ENCODE measurements around the gene MAP3K7.
"Not testable (repeated sequence)": the region's sequence is repeated elsewhere in the genome, so short reads cannot be mapped to it uniquely, and the experiment has no call there.

MAP3K7 gene

GRCh38 chr6:90575267-90575666, 11.6 kb downstream of the MAP3K7 start:
- no peak for DNase-seq

DNA sequence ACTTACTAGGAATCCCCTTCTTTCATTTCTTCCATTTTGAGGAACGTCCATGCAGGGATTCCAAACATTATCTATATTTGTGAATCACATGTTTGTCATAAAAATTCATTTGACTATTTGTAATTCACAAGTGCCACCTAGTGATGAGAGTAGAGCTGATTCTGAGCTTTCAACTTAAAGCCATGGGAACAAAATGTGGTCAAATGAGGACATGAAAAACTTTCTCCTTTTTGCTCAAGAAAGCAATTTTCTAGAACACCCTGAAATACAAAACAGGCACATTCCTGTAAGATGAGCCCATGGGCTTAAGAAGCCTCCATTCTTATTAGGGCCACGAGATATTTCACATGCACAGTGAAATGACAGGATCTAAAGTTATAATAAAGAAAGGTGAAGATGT, 12.3 kb downstream of the MAP3K7 start:
- no peak for DNase-seq

- no peak for DNase-seq
Observed at GRCh38 chr6:90573624-90574023, 13.2 kb downstream of the MAP3K7 start.

DNA sequence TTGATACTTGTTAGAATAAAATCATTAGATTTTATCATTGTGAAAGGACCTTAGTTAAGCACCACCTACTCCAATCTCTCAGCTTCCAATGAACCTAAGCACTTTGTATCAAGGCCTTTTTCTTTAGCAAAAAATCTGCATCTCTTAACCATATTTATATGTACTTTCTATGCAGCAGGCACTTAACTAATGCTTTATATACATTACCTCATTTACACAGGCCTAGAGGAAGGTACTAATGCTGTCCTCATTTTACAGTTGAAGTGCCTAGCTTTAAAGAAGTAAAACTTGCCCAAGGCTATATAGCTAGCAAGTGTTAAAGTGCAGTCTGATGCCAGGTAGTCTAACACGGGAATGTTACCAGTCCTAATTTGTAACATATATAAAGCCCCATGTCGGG, 14.0 kb downstream of the MAP3K7 start:
- DNase-seq, result no peak

- no peak for DNase-seq
Observed at GRCh38 chr6:90569223-90569622, 17.6 kb downstream of the MAP3K7 start.

DNA sequence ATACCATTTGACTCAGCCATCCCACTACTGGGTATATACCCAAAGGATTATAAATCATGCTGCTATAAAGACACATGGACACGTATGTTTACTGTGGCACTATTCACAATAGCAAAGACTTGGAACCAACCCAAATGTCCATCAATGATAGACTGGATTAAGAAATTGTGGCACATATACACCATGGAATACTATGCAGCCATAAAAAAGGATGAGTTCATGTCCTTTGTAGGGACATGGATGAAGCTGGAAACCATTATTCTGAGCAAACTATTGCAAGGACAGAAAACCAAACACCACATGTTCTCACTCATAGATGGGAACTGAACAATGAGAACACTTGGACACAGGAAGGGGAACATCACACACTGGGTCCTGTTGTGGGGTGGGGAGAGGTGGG, 19.2 kb downstream of the MAP3K7 start:
- not testable (repeated sequence) for DNase-seq

DNA sequence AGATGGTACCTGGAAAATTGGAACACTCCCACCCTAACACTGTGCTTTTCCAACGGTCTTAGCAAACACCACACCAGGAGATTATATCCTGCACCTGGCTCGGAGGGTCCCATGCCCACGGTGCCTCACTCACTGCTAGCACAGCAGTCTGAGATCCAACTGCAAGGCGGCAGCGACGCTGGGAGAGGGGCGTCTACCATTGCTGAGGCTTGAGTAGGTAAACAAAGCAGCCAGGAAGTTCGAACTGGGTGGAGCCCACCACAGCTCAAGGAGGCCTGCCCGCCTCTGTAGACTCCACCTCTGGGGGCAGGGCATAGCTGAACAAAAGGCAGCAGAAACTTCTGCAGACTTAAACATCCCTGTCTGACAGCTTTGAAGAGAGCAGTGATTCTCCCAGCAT, 24.5 kb downstream of the MAP3K7 start:
- peak; percentile 33 for DNase-seq

- no peak for DNase-seq
Observed at GRCh38 chr6:90559931-90560330, 26.9 kb downstream of the MAP3K7 start.

- no peak for DNase-seq
Observed at GRCh38 chr6:90557006-90557405, 29.9 kb downstream of the MAP3K7 start.

- no peak for DNase-seq
Observed at GRCh38 chr6:90547991-90548390, 38.9 kb downstream of the MAP3K7 start.

- DNase-seq, result no peak
Observed at GRCh38 chr6:90547079-90547478, 39.8 kb downstream of the MAP3K7 start.

GRCh38 chr6:90545448-90545847, 41.4 kb downstream of the MAP3K7 start:
- DNase-seq, result no peak

- no peak for DNase-seq
Observed at GRCh38 chr6:90544741-90545140, 42.1 kb downstream of the MAP3K7 start.

GRCh38 chr6:90544081-90544480, 42.8 kb downstream of the MAP3K7 start:
- no peak for DNase-seq

- no peak for DNase-seq
Observed at GRCh38 chr6:90541221-90541620, 45.7 kb downstream of the MAP3K7 start.

- no peak for DNase-seq
Observed at GRCh38 chr6:90538278-90539046, 48.4 kb downstream of the MAP3K7 start.

GRCh38 chr6:90537723-90538258, 49.1 kb downstream of the MAP3K7 start:
- DNase-seq, result no peak

DNA sequence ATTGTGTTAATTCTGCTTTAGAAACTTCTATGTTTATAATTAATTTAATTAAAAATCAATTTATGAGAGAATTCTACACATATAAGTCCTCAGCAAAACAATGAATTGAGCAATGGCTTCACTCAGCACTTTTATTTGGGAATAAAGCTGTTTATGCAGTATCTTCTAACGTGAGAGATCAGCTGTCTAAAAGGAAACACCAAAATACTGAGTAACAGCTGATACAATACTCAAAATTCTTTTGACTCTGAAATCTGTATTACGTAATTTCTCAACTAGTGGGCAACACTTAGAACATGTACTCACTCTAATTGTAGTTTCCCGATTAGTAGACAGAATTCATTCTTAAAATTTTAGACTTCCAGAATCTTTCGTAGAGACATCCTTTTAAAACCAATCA, 49.8 kb downstream of the MAP3K7 start:
- DNase-seq, result no peak

DNA sequence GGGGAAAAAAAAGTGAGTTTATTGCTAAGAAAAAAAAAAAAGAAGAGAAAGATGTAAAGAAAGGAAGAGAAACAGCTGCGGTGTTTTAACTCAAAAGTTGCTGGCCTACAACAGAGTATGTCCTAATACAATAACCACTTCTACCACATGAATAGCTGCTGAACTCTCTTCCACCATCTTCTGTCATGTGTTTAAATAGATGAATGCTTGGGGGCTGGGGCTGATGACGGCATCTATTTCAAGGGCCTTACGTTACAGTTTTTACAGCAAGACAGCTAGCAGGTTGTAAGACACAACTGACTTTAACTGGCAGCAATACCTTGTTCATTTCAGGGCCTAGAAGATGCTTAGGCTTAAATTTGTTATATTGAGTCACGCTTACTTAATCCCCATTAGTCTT, 50.4 kb downstream of the MAP3K7 start:
- no peak for DNase-seq

- DNase-seq, result no peak
Observed at GRCh38 chr6:90534337-90535025, 52.4 kb downstream of the MAP3K7 start.

GRCh38 chr6:90533615-90534336, 53.1 kb downstream of the MAP3K7 start:
- no peak for DNase-seq

DNA sequence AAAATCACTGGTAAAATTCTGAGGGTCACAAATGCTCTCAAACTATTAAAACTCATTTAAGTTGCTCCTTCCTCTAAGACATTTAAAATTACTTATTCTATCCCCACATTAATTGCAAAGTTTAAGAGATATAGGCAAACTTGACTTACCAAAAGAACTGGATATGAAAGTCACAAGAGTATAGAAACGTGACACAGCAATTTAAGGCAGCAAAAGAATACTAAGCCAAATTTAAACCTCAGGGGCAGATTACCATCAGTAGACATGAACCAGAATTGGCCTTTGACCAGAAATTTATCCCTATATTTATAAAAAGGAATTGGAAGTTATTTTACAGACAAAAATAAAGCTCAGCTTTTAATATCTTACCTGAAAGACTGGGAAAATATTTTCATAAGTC, 56.0 kb downstream of the MAP3K7 start:
- no peak for DNase-seq

GRCh38 chr6:90525421-90525820, 61.5 kb downstream of the MAP3K7 start:
- DNase-seq, result no peak
